ENCODE measurements around the gene TP53AIP1.
"Not testable (repeated sequence)": the region's sequence is repeated elsewhere in the genome, so short reads cannot be mapped to it uniquely, and the experiment has no call there.

Gene TP53AIP1

DNA sequence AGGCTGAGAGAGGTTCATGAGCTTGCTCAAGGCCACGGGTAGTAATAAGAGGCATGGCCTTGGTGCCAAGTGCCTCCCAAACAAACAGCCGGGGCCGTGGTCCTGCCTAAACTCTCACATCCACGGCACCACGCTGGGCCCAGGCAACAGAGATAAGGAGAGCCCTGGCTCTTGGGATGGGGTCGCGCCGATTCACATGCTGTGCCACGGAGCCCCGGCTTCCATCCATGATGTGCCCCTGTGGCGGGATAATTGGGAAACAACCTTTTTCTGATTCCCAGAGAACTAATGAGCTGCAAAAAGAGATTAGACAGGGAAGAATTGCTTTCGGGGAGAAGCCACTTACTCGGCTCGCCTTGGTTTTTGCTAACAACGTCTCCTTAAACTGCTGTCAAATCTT lies 22.0 kb downstream of the TP53AIP1 start:
- TF ChIP-seq, protein P1, sequence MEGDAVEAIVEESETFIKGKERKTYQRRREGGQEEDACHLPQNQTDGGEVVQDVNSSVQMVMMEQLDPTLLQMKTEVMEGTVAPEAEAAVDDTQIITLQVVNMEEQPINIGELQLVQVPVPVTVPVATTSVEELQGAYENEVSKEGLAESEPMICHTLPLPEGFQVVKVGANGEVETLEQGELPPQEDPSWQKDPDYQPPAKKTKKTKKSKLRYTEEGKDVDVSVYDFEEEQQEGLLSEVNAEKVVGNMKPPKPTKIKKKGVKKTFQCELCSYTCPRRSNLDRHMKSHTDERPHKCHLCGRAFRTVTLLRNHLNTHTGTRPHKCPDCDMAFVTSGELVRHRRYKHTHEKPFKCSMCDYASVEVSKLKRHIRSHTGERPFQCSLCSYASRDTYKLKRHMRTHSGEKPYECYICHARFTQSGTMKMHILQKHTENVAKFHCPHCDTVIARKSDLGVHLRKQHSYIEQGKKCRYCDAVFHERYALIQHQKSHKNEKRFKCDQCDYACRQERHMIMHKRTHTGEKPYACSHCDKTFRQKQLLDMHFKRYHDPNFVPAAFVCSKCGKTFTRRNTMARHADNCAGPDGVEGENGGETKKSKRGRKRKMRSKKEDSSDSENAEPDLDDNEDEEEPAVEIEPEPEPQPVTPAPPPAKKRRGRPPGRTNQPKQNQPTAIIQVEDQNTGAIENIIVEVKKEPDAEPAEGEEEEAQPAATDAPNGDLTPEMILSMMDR (IDR thresholded peaks at IDR 0.05), result no peak
- Histone ChIP-seq H3K27ac (no peak overlapping the region), H3K4me3 (no peak overlapping the region)
- DNase-seq (ENCODE audit: low spot score), result no peak

DNA sequence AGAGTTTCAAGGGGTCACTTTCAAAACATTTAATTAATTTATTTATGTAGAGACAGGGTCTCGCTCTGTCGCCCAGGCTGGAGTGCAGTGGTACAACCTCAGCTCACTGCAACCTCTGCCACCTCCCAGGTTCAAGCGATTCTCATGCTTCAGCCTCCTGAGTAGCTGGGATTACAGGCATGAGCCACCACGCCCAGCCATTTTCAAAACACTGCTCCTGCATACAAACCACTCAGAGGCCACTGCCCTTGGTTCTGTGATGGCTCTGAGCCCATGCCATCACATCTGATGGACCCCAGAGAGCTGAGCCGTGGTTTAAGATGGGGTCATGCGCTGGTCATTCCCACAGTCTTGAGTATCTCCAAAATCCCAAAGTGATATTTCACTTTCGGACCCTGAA lies 23.0 kb downstream of the TP53AIP1 start:
- not testable (repeated sequence) for H3K4me3 ChIP-seq; H3K27ac ChIP-seq; DNase-seq (ENCODE audit: low spot score)

DNA sequence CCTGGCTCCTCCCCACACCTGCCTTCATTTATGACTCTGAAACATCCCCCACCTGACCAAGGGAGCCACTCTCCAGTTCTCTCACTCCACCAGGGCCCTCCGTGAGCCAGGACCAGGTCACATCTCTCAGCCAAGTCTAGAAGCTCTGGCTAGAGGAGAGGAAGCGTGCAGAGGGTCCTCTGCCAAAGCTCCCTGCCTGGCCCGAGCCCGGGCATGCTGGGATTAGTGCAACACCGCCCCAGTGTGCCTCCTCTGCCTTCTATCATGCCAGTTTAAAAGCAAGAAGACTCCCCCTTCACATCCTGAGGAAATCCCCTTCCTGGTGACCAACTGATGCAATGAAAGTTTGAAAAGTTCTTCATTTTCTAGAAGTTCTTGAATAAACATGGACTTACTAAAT lies 23.5 kb downstream of the TP53AIP1 start:
- no peak overlapping the region for H3K27ac ChIP-seq
- no peak overlapping the region for H3K4me3 ChIP-seq
- no peak for DNase-seq (ENCODE audit: low spot score)
- TF ChIP-seq, protein P1 (IDR thresholded peaks at IDR 0.05), result no peak

DNA sequence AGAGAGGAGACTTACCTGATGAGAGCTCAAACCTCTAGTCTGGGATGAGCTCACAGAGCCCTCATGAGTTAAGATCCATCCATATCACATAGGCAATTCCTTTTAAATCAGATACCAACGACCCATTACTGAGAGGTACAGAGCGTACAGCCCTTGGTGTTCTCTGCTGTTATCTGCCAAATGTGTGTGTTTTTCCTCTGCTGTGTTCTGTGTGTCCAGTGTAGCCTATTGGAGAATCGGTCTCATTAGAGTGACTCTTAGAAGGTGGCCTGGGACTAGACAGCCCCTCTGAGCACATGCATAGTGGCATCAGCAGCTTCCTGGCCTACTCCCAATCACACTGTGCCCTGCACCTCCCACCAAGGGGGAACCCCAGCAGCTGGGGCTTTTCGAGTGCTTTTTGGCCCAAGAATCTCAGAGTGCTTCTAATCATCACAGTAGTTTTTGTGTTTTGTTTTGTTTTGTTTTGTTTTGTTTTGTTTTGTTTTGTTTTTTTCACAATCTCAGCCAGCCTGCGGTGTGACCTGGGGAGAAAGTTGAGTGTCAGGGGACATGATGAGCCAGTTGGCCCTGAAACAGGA lies 25.4 kb downstream of the TP53AIP1 start:
- TF ChIP-seq, protein P1 (IDR thresholded peaks at IDR 0.05), result no peak
- Histone ChIP-seq H3K27ac (no peak overlapping the region), H3K4me3 (no peak overlapping the region)
- no peak for DNase-seq (ENCODE audit: low spot score)

DNA sequence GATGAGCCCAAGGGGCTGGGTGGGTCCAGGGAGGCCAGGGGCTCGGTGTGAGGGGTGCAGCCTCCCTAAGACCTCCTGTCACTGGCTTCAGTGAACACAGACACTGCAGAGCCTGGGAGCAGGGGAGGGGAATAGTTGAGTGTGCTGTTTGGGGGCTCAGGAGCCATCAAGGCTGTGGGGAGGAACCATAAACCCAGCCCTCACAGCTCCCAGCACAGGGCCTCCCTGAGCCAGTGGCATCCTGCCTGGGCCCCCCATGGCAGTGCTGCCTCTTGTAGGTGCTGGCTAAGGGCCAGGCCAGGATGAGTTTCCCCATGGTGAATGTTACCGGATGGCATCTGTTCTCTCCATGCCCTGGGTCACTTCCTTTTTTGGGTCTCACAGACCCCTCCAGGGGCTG lies 26.0 kb downstream of the TP53AIP1 start:
- Histone ChIP-seq H3K4me3 (no peak overlapping the region), H3K27ac (no peak overlapping the region)
- TF ChIP-seq, protein P1 (IDR thresholded peaks at IDR 0.05), result no peak
- no peak for DNase-seq (ENCODE audit: low spot score)

DNA sequence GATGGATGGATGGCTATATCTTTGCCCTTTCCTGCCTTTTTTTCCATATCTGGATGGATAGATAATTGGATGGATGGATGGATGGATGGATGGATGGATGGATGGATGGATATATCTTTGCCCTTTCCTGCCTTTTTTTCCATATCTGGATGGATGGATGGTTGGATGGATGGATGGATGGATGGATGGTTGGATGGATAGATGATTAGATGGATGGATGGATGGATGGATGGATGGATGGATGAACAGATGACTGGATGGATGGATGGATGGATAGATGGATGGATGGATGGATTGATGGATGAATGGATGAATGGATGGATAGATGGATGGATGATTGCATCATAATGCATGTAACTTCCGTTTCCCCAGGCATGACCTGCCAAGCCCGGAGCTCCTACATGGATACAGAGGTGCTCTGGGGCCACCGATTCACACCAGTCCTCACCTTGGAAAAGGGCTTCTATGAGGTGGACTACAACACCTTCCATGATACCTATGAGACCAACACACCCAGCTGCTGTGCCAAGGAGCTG lies 26.6 kb downstream of the TP53AIP1 start:
- no peak for DNase-seq (ENCODE audit: low spot score)
- H3K4me3 ChIP-seq, result no peak overlapping the region
- TF ChIP-seq, protein P1 (IDR thresholded peaks at IDR 0.05), result no peak
- no peak overlapping the region for H3K27ac ChIP-seq

DNA sequence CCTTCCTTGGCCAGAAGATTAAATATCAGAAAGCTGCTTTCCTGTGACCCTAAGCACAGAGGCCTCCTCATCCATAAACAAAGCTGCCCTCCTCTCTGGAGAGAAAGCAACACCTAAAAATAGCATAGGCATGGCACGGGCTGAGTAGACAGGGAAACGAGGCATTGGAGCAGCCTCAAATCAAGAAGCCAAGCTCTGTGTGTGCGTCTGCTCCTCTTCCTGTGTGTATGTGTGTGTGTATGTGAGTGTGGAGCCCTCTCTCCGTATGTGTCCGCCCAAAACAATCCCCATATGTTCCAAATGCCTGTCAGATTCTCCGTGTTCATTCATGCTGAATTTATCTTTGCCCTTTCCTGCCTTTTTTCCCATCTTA lies 27.5 kb downstream of the TP53AIP1 start:
- Histone ChIP-seq H3K27ac (no peak overlapping the region), H3K4me3 (no peak overlapping the region)
- TF ChIP-seq, protein P1 (IDR thresholded peaks at IDR 0.05), result no peak
- DNase-seq (ENCODE audit: low spot score), result no peak
